K562 (cell line): Measurements from ENCODE around the gene NUFIP1.
"Not testable (repeated sequence)": the region's sequence is repeated elsewhere in the genome, so short reads cannot be mapped to it uniquely, and the experiment has no call there.

ENCODE experiments used
- PRDM10 ChIP-seq: fragments of 450-650 bp; IDR thresholded peaks from 2 replicates; pipeline ENCODE4 v1.6.1; 2018; ENCODE audit not compliant: partially characterized antibody
- XRCC5 ChIP-seq: fragments of 200-400 bp; formaldehyde crosslinking; IDR thresholded peaks from 2 replicates; pipeline ENCODE4 v1.6.1; 2017; ENCODE audit warnings: low read depth, mild to moderate bottlenecking, low read length

- TF ChIP-seq PRDM10, XRCC5: not testable (repeated sequence)
Observed at GRCh38 chr13:44898308-44898707, 91.0 kb downstream of the NUFIP1 start.
